ENCODE results near the gene KRT85.

Gene KRT85

DNA sequence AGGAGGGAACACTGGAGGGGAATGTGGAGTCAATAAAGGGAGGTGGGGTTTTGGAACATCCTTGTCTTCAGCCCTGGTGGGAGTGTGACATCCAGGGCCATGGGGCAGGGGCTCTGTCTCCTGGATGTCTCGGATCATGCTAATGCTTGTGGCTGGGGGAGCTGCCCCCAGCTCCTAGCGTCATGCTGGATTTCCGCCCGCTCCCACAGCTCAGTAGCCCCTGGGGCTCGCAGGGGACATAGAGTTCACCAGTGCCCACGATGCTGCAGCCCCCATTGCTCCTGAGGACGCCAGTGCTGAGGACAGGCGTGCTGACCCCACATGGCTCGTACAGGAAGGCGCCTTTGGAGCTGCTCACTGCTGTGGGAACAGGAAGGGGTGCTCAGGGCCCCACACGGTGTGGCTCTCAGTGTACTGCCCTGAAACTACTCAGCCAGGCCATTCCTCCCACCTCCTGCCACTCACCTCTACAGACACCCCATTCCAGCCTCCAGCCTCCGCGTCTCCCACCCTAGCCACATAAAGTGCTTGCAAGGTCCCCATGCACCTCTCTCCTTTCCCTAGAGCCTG is 27.6 kb upstream of the KRT85 start:
- DNase-seq (ENCODE audit: low read depth): no peak

- DNase-seq (ENCODE audit: low read depth): no peak
Measured at GRCh38 chr12:52392465-52393007, 25.3 kb upstream of the KRT85 start.

DNA sequence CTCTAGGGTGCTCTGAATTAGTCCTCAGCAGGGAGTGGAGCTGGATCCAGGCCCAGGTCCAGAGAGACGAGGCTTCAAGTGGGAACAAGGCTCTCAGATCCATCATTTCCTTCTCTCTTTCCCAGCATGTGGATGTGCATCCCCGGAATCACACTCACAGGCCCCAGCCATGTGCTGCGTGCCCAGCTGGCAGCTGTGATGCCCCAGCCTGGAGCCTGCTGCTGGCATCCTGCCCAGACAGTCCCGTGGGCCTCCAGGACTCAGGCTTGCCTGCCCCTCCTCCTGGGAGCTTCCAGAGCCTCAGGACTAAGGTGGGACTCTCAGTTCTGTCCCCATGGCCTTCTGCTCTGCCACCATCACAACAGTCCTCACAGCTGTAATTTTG is 24.3 kb upstream of the KRT85 start:
- DNase-seq (ENCODE audit: low read depth): no peak

GRCh38 chr12:52390739-52391617 is 23.7 kb upstream of the KRT85 start:
- DNase-seq (ENCODE audit: low read depth): no peak

DNA sequence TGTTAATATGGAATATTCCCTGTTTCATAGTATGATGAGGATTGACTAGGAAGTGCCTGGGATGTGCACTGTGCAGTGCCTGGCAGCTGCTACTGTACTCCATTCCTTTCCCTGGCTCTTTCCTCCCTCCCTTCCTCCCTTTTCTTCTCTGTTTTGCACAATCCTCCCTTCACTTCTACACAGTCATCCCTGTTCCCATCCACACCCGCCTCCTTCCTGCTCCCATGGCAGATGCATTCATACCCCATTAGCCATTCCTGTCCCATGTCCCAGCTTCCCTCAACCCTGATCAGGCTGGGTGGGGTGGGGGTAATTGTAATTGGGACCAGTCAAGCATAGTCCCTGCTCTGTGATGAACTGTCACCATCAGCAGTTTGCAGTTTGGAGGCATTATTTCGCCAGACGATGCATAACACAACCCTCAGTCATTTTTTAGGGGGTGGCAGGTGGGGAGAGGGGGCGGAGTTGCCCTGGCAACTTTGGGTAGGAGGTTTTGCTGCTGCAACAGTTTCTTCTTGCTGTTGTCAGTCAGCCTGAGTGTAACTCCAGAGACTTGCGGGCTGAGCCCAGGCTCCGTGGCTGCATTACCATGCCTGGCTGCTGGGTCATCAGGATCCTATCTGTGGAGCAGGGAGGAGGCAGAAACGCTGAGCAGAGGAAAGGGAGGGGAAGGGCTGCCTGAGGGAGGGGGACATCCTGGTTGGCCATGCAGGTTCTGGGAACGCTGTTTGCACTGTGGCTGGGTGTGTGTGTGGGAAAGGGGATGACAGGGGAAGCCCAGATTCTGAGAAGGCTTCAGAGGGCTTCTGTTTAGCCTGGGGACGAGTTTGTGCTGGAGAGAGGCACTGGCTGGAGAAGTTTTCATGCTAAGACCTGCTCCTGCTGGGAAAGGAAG is 22.3 kb upstream of the KRT85 start:
- DNase-seq (ENCODE audit: low read depth): no peak

DNA sequence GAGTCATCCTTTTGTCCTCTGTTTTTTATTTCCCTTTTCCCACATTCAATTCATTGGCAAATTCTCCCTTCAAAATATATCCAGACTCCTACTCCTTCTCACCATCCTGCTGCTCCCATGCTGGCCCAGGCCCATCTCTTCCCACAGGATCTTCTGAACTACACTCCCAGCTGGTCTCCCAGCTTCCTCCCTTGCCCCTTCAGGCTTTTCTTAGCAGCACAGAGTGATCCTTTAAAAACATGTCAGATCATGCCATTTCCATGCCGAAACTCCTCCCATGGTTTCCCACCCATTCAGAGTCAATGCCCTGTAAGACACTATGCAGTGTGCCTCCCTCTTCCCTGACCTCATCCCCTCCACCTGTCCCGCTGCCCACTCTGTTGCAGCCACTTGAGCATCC is 20.6 kb upstream of the KRT85 start:
- no peak for DNase-seq (ENCODE audit: low read depth)

GRCh38 chr12:52385226-52385702 is 18.0 kb upstream of the KRT85 start, which contains the start of gene KRT84:
Gene KRT84, minus strand, starts transcription at chr12:52385652. Its CDS starts 67 bp downstream, at chr12:52385585.
- DNase-seq (ENCODE audit: low read depth): no peak

GRCh38 chr12:52383331-52383730 is 16.1 kb upstream of the KRT85 start:
- no peak for DNase-seq (ENCODE audit: low read depth)

DNA sequence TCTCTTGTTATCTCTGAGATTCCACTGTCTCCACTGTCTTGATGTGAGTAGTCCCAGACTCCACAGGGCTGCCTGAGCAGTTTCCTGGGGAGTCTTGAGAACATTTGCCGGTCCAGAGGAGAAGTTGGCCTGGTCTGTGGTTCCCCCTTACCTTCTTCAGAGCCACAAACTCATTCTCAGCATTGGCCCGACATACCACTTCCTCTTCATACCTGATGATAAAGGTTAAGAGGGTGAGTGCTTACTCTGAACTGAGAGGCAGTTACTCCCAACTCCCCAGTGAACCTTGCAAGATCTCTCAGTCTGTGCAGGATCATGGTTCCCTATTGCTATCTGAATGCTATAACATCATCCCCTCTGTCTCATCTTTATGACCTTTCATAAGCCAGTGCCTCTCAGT is 15.6 kb upstream of the KRT85 start:
- no peak for DNase-seq (ENCODE audit: low read depth)

DNA sequence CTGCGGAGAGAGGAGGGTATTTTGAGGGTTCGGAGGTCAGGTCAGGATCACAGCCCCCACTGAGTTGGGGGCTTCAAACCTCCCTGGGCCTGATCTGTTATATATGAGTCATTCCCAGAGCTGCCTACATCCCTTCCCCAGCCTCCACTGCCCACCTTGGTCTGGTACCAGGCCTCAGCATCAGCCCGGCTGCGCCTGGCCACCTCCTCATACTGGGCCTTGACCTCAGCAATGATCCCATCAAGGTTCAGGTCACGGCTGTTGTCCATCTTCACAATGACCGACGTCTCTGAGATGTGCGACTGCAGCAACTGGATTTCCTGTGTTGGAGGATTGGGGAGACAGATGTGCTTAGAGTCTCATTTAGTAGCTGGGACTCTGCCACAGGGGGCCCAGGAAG is 13.9 kb upstream of the KRT85 start:
- DNase-seq (ENCODE audit: low read depth): no peak

DNA sequence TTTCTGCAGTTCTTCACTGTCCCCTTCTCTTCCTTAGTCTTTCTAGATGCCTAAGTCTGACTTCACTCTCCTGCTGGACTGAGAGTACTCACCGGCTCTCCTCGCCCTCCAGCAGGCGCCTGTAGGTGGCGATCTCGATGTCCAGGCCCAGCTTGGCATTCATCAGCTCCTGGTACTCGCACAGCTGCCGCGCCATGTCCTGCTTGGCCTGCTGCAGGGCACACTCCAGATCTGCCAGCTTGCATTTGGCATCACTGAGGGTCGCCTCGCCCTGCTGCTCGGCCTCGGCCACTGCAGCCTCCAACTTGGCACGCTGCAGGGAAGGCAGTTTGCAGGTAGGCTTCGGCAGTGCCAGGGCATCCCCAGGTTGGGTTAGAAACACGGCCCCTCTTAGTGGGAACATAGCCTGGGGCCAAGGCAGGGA is 13.0 kb upstream of the KRT85 start:
- peak; percentile 19 for DNase-seq (ENCODE audit: low read depth)

- no peak for DNase-seq (ENCODE audit: low read depth)
Measured at GRCh38 chr12:52379536-52379935, 12.3 kb upstream of the KRT85 start.

DNA sequence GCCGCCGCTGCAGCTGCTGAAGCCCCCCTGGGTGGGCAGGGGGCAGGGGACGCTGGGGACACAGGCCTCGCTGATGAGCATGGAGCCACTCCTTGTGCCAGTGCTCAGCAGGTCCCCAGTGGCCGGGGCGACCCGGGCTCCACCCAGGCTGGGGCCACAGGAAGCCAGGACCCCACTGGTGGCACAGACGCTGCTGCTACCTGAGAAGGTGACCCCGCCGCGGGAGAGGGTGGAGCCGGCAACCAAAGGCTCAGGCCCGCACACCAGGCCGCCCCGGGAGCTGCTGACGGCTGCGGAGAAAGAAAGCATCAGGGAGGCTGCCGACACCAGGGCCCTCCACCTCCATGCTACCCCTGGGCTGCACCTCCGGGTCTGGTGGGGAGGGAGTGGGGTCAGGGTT is 10.8 kb upstream of the KRT85 start:
- no peak for DNase-seq (ENCODE audit: low read depth)

DNA sequence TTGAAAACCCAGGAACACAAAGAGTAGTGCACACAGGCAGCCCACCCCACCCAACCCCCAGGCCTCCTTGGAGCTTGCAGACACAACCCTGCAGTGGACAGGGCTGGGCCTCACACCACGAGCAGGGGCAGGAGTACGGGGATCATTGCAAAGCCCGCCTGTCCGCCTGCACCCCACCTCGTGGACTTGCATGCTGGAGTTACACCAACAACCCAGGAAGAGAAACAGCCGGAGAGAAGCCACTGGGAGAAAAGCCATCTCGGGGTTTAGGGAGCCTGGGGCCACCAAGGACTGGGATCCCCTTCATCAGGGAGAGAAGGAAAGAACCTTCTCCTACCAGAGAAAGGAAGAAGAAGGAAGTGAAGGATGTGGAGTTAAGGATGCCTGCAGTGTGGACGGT is 10.0 kb upstream of the KRT85 start:
- no peak for DNase-seq (ENCODE audit: low read depth)

GRCh38 chr12:52372216-52373154 is 5.2 kb upstream of the KRT85 start:
- peak; percentile 39 for DNase-seq (ENCODE audit: low read depth)

- DNase-seq (ENCODE audit: low read depth): no peak
Measured at GRCh38 chr12:52371716-52372115, 4.4 kb upstream of the KRT85 start.

GRCh38 chr12:52370926-52371608 is 3.8 kb upstream of the KRT85 start:
- no peak for DNase-seq (ENCODE audit: low read depth)

DNA sequence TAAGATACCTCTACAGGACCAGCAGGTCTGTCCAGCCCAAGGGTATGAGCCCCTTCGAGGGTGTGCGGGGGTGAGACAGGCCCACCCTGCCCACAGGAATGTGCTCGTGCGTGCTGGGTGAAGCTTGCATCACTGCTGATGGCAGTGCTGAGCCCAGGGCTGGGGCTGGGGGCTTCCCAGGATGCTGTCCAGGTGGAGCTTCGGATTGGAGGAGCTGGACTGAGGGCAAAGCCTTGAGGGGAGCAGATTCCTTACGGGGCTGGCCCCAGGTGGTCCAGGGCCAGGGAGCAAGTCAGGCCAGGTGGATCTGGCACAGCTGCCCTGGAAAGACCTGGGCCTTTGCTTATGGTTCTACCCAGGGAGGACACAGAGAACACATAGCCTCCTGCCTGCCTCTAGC is 2.5 kb upstream of the KRT85 start:
- no peak for DNase-seq (ENCODE audit: low read depth)

DNA sequence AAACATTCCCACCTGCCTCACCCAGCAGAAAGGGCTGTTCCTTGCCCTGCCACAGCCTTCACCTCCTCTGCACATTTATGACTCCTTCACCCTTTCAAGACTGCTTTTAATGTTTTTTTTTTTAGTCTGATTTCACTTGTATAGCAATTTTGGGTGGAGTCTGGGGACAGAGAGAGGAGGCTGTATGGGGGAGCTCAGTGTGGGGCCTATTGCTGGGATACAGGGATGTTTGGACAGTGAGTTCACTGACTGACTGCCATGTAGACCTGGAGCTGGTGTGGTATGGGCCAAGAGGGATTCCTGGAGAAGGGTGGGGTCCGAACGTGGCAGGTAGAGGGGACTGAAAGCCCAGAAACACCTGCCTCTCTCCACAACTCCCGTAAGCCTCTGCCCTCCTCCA is 1.9 kb upstream of the KRT85 start:
- DNase-seq (ENCODE audit: low read depth): no peak

DNA sequence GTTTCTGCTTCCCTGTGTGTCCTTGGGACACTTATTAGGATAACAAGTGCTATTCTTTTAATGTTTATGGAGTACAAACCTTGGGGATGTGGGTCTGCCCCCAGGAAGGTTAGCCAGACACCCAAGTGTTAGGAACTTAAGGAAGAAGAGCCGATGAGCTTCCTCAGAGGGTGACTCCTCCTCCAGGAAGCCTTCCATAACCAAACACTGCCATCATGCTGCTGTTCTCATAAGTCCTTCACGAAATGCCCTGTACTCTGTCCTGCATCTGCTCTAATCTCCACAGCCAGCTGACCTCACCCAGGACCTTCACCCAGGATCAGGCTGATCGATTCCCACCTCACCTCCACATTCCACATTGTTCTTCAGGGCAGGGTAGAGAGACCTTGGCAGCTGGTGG is 1.2 kb upstream of the KRT85 start:
- DNase-seq (ENCODE audit: low read depth): no peak

- no peak for DNase-seq (ENCODE audit: low read depth)
Measured at GRCh38 chr12:52367876-52368275, 595 bp upstream of the KRT85 start.
